ENCODE data around the gene MUC2.

DNA sequence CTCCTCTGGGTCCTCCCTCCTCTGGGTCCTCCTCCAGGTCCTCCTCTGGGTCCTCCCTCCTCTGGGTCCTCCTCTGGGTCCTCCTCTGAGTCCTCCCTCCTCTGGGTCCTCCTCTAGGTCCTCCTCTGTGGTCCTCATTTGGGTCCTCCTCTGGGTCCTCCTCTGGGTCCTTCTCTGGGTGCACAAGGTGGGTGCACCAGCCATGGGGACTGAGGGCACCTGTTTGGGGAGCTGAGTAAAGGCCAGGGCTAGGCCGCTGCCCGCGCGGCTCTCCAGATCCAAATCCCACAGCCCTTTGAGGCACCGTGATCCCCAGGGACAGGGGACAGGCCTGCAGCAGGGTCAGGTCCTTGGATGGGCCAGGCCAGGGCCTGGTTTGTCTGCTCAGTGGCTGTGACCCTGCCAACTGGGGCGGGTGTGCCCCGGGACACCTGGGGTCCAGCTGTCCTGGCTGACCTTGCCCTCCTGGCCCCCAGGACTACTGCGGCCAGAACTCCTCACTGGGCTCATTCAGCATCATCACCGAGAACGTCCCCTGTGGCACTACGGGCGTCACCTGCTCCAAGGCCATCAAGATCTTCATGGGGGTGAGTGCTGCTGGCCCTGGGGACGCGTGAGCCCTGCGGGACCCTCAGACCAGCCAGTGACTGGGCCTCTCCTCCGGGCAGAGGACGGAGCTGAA lies 12.7 kb downstream of the MUC2 start:
- TF ChIP-seq, protein P1, sequence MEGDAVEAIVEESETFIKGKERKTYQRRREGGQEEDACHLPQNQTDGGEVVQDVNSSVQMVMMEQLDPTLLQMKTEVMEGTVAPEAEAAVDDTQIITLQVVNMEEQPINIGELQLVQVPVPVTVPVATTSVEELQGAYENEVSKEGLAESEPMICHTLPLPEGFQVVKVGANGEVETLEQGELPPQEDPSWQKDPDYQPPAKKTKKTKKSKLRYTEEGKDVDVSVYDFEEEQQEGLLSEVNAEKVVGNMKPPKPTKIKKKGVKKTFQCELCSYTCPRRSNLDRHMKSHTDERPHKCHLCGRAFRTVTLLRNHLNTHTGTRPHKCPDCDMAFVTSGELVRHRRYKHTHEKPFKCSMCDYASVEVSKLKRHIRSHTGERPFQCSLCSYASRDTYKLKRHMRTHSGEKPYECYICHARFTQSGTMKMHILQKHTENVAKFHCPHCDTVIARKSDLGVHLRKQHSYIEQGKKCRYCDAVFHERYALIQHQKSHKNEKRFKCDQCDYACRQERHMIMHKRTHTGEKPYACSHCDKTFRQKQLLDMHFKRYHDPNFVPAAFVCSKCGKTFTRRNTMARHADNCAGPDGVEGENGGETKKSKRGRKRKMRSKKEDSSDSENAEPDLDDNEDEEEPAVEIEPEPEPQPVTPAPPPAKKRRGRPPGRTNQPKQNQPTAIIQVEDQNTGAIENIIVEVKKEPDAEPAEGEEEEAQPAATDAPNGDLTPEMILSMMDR (IDR thresholded peaks at IDR 0.05), result no peak
- TF ChIP-seq POLR2A (IDR thresholded peaks at IDR 0.05), result no peak

Data from vagina (tissue), 2 donors.